Measurements from ENCODE around the gene SLC22A16. TPM values are rescaled to one million over a fixed set of nuclear protein-coding genes. Genes with fewer than 3 reads are reported as not detected.

Gene SLC22A16
- total RNA-seq, 2 experiments from 2014 or later, result not detected

GRCh38 chr6:110385458-110385863, 91.0 kb downstream of the SLC22A16 start:
- Mint-ChIP-seq H3K4me1 (ENCODE audit: low read depth) (peaks cover 21% of the 10 kb centered on the region), H3K27ac (no peak overlapping the region), H3K9me3 (no peaks in the 10 kb centered on the region), H3K36me3 (ENCODE audit: low read depth) (no peaks in the 10 kb centered on the region), H3K27me3 (no peaks in the 10 kb centered on the region), H3K4me3 (no peak overlapping the region)
- Histone ChIP-seq H3K4me3 (ENCODE audit: low read length) (no peak overlapping the region), H3K36me3 (ENCODE audit: insufficient read depth, low read length) (no peaks in the 10 kb centered on the region), H3K4me1 (ENCODE audit: insufficient read depth, low read length) (peaks cover 5% of the 10 kb centered on the region), H3K9me3 (ENCODE audit: control insufficient read depth in 1 of 2, insufficient read depth in 1 of 2, low read length in 2 of 2) (no peaks in the 10 kb centered on the region), H3K27ac (ENCODE audit: low read depth in 1 of 2, low read length in 2 of 2) (no peak overlapping the region), H3K27me3 (ENCODE audit: control insufficient read depth in 1 of 2, insufficient read depth in 2 of 2, low read length in 2 of 2) (no peaks in the 10 kb centered on the region)
- intact Hi-C loops (cut with DNase I, micrococcal nuclease), result loop anchor here in 1 of 2 experiments (10.0 kb wide), 1 partner anchor 1201 kb away; no protein-coding TSS in a partner anchor
- CTCF ChIA-PET, result no interaction called here
- TF ChIP-seq CTCF (IDR thresholded peaks at IDR 0.05), result no peak
- POLR2A ChIA-PET, result no interaction called here
- DNase-seq, result no peak
- ATAC-seq (ENCODE audit: poor library complexity), result no peak

- Mint-ChIP-seq H3K36me3 (ENCODE audit: low read depth) (no peaks in the 10 kb centered on the region), H3K27ac (no peak overlapping the region), H3K9me3 (no peaks in the 10 kb centered on the region), H3K4me1 (ENCODE audit: low read depth) (no peaks in the 10 kb centered on the region), H3K4me3 (no peak overlapping the region), H3K27me3 (peaks cover 17% of the 10 kb centered on the region)
- intact Hi-C loops (cut with DNase I, micrococcal nuclease), result no loop called here
- Histone ChIP-seq H3K27ac (ENCODE audit: low read depth in 1 of 2, low read length in 2 of 2) (no peak overlapping the region), H3K9me3 (ENCODE audit: control insufficient read depth in 1 of 2, insufficient read depth in 1 of 2, low read length in 2 of 2) (peaks cover 0 to 11% of the 10 kb centered on the region in 2 experiments), H3K27me3 (ENCODE audit: control insufficient read depth in 1 of 2, insufficient read depth in 2 of 2, low read length in 2 of 2) (peaks cover 0 to 2% of the 10 kb centered on the region in 2 experiments), H3K4me1 (ENCODE audit: insufficient read depth, low read length) (no peaks in the 10 kb centered on the region), H3K36me3 (ENCODE audit: insufficient read depth, low read length) (no peaks in the 10 kb centered on the region), H3K4me3 (ENCODE audit: low read length) (no peak overlapping the region)
- CTCF ChIA-PET, result no interaction called here
- POLR2A ChIA-PET, result no interaction called here
- TF ChIP-seq CTCF (IDR thresholded peaks at IDR 0.05), result no peak
- no peak for ATAC-seq (ENCODE audit: poor library complexity)
- DNase-seq, result no peak
Observed at GRCh38 chr6:110378552-110378951, 97.9 kb downstream of the SLC22A16 start.

Other genes starting within 250 kb of the SLC22A16 start
- gene METTL24, start 118.3 kb downstream of the SLC22A16 start, total RNA-seq, result not detected
- gene DDO, start 61.0 kb downstream of the SLC22A16 start, total RNA-seq, result not detected